ENCODE results near the gene MYRIP. TPM values are rescaled to one million over a fixed set of nuclear protein-coding genes. Genes with fewer than 3 reads are reported as not detected.

The MYRIP gene
- total and polyA plus RNA-seq, 2 of the 4 experiments (the other 2 are of a cell fraction) = not detected

GRCh38 chr3:40019376-40019775 lies 210.0 kb downstream of the MYRIP start:
- no peak overlapping the region for H3K56ac ChIP-seq (ENCODE audit: extremely low read depth, insufficient read depth, low read length)
- no peak overlapping the region for H4K8ac ChIP-seq (ENCODE audit: low read depth in 2 of 2, low read length in 2 of 2)
- in situ Hi-C loops (cut with MboI; ENCODE audit: low sequenced_read_pairs) = no loop called here
- H4K5ac ChIP-seq (ENCODE audit: low read depth, low read length) = no peak overlapping the region
- H3K18ac ChIP-seq (ENCODE audit: low read depth, low read length) = no peak overlapping the region
- no peak overlapping the region for H2AK9ac ChIP-seq (replicated peaks; ENCODE audit: low read depth, low read length, poor library complexity)
- ChIA-PET CTCF (no interaction called here), POLR2A (ENCODE audit: unreplicated experiment) (no interaction called here)
- H2BK5ac ChIP-seq (ENCODE audit: low read depth, low read length, poor library complexity, severe bottlenecking) = no peak overlapping the region
- H2BK15ac ChIP-seq (ENCODE audit: low read depth, low read length) = no peak overlapping the region
- ATAC-seq (ENCODE audit: low read depth) (no peak), DNase-seq (no peak)
- H3K27me3 ChIP-seq (ENCODE audit: control insufficient read depth, insufficient read depth, low read length) = no peaks in the 10 kb centered on the region
- H2AK5ac ChIP-seq (ENCODE audit: low read depth, low read length) = no peak overlapping the region
- H4K91ac ChIP-seq (ENCODE audit: insufficient read depth, low read depth, low read length) = no peak overlapping the region
- no peak overlapping the region for H3K14ac ChIP-seq (replicated peaks; ENCODE audit: low read depth, low read length)
- dilution Hi-C loops (cut with HindIII; ENCODE audit: low sequenced_read_pairs, unreplicated experiment) = no loop called here
- no peak overlapping the region for H3K4ac ChIP-seq (ENCODE audit: low read depth, low read length)
- no peak overlapping the region for H2BK20ac ChIP-seq (ENCODE audit: low read depth, low read length)
- H3K9me3 ChIP-seq (ENCODE audit: control insufficient read depth, insufficient read depth, low read length) = peaks cover 26% of the 10 kb centered on the region
- no peaks in the 10 kb centered on the region for H4K20me1 ChIP-seq (ENCODE audit: insufficient read depth, low read length)
- TF ChIP-seq SMC3 (IDR thresholded peaks at IDR 0.05; ENCODE audit: low read depth, low read length) (no peak), FOS (IDR thresholded peaks at IDR 0.05; ENCODE audit: low read depth, low read length) (no peak)
- no peak overlapping the region for H3K9ac ChIP-seq (ENCODE audit: low read depth, low read length)
- no peaks in the 10 kb centered on the region for H3K79me1 ChIP-seq (ENCODE audit: low read depth in 1 of 2, low read length in 2 of 2)
- WGBS, 2 experiments (ENCODE audit: extremely low coverage in 2 of 2, insufficient read length in 1 of 2) = 50% methylated on average over 1 of the region's 3 CpGs; no CpG with 5 or more reads in 1 of the 2 experiments
- no peak overlapping the region for H3K27ac ChIP-seq (ENCODE audit: insufficient read depth, low read length)
- BruUV-seq (replicated peaks) = no TSS peak
- H3K36me3 ChIP-seq (ENCODE audit: control insufficient read depth, insufficient read depth, low read length) = no peaks in the 10 kb centered on the region
- no peak overlapping the region for H3K4me2 ChIP-seq (ENCODE audit: low read depth, low read length)
- intact Hi-C loops (cut with micrococcal nuclease) = no loop called here
- H2AFZ ChIP-seq (replicated peaks; ENCODE audit: low read length, poor library complexity) = no peak overlapping the region
- no peaks in the 10 kb centered on the region for H3K9me1 ChIP-seq (ENCODE audit: insufficient read depth, low read length)
- no peak overlapping the region for H2BK120ac ChIP-seq (ENCODE audit: low read depth, low read length)
- no peak overlapping the region for H3K23ac ChIP-seq (ENCODE audit: low read depth, low read length)
- H3K4me3 ChIP-seq (ENCODE audit: insufficient read depth, low read depth, low read length) = no peak overlapping the region
- no peaks in the 10 kb centered on the region for H3K4me1 ChIP-seq (ENCODE audit: control insufficient read depth, insufficient read depth, low read length)
